K562 (cell line): ENCODE data around the gene IL24. TPM values are rescaled to one million over a fixed set of nuclear protein-coding genes. Genes with fewer than 3 reads are reported as not detected.

Source experiments
- REST ChIP-seq, 2 experiments: fragments of 450-650 bp; formaldehyde crosslinking in 1 of 2; IDR thresholded peaks; 2 replicates each; pipeline versions ENCODE4 v1.4.0 to v1.6.1; 2014 to 2020; ENCODE audit warnings: mild to moderate bottlenecking in 2 of 2, borderline replicate concordance in 1 of 2, low read depth in 1 of 2
- XRCC5 ChIP-seq: fragments of 200-400 bp; formaldehyde crosslinking; IDR thresholded peaks from 2 replicates; pipeline ENCODE4 v1.6.1; 2017; ENCODE audit warnings: low read depth, mild to moderate bottlenecking, low read length
- ZBTB34 ChIP-seq: fragments of 250-450 bp; sonication (Bioruptor Pico); IDR thresholded peaks from 2 replicates; pipeline ENCODE4 v1.8.0; 2021; ENCODE audit warnings: mild to moderate bottlenecking, moderate library complexity
- ZNF778 ChIP-seq: fragments of 450-650 bp; formaldehyde crosslinking; IDR thresholded peaks from 2 replicates; pipeline ENCODE4 v1.4.0; 2020; ENCODE audit warnings: mild to moderate bottlenecking, moderate library complexity
- polyA plus RNA-seq, 8 experiments: library from polyadenylated mRNA; depleted of rRNA in 4 of 8; stranded (reverse) in 5 of 8; unstranded in 3 of 8; fragments of >200 nt; fragmentation: Nextera tagmentation in 2 of 8; fragmentation: Illumina TruSeq in 1 of 8; extraction: Ambion mirVana in 2 of 8; extraction: Trizol in 1 of 8; gene quantifications; 2 replicates each; pipeline versions ENCODE4 v1.2.1 to v1.2.3, GENCODE V29; 2011 to 2014; ENCODE audit warnings: inconsistent platforms in 1 of 8, missing spikeins in 1 of 8
- total RNA-seq, 7 experiments: library from RNA; depleted of rRNA in 6 of 7; stranded (reverse); fragments of >200 nt in 6 of 7; fragmentation: Illumina TruSeq in 2 of 7; extraction: Trizol in 2 of 7; gene quantifications; 2 replicates each; pipeline versions ENCODE4 v1.2.1 to v1.2.3, GENCODE V29; 2011 to 2021; ENCODE audit warnings: low replicate concordance in 1 of 7

Gene IL24
- total and polyA plus RNA-seq, 9 of the 15 experiments (the other 6 are each of a cell fraction or from before 2014, with no cell fraction given) = 0.04 to 0.19 TPM; not detected in 7

GRCh38 chr1:206933333-206933945, 36.2 kb downstream of the IL24 start (continued):
- peak; percentile 13; the same call in 1 of the 2 replicates for TF ChIP-seq REST (IDR thresholded peaks at IDR 0.05; ENCODE audit: borderline replicate concordance)
- no peak for TF ChIP-seq REST (CRISPR knock-in tag; IDR thresholded peaks at IDR 0.05; ENCODE audit: low read depth)
- TF ChIP-seq ZBTB34 (CRISPR knock-in tag) = no peak
- TF ChIP-seq ZNF778 (CRISPR knock-in tag) = no peak
- TF ChIP-seq XRCC5 = 0 out of 2 replicates have a peak, but pooled peaks have one; percentile 49
